HG03097 (cell line): ENCODE measurements around the gene LMLN.
"Not testable (repeated sequence)": the region's sequence is repeated elsewhere in the genome, so short reads cannot be mapped to it uniquely, and the experiment has no call there.

Source experiments
- ATAC-seq: cut with Tn5 transposase; IDR thresholded peaks from one replicate; pipeline ENCODE4 v1.9.1; 2021; ENCODE audit not compliant: unreplicated experiment, low FRiP score

The LMLN gene

GRCh38 chr3:198025644-198026043, 65.6 kb downstream of the LMLN start:
- ATAC-seq: no peak

- ATAC-seq: no peak
Observed at GRCh38 chr3:198026620-198027019, 66.6 kb downstream of the LMLN start.

- ATAC-seq: no peak
Observed at GRCh38 chr3:198027045-198027798, 67.2 kb downstream of the LMLN start.

GRCh38 chr3:198027799-198028390, 67.9 kb downstream of the LMLN start:
- ATAC-seq: no peak

- ATAC-seq: no peak
Observed at GRCh38 chr3:198028718-198029117, 68.7 kb downstream of the LMLN start.

- no peak for ATAC-seq
Observed at GRCh38 chr3:198030125-198030524, 70.1 kb downstream of the LMLN start.

- ATAC-seq: no peak
Observed at GRCh38 chr3:198030726-198031125, 70.7 kb downstream of the LMLN start.

- no peak for ATAC-seq
Observed at GRCh38 chr3:198032039-198032936, 72.3 kb downstream of the LMLN start.

- no peak for ATAC-seq
Observed at GRCh38 chr3:198043119-198043518, 83.1 kb downstream of the LMLN start.

- ATAC-seq: no peak
Observed at GRCh38 chr3:198046120-198046857, 86.3 kb downstream of the LMLN start.

GRCh38 chr3:198048445-198048844, 88.4 kb downstream of the LMLN start:
- ATAC-seq: no peak

- no peak for ATAC-seq
Observed at GRCh38 chr3:198051836-198052235, 91.8 kb downstream of the LMLN start.

- not testable (repeated sequence) for ATAC-seq
Observed at GRCh38 chr3:198053462-198053861, 93.4 kb downstream of the LMLN start.

GRCh38 chr3:198061119-198062067, 101.4 kb downstream of the LMLN start:
- no peak for ATAC-seq

GRCh38 chr3:198062068-198062465, 102.0 kb downstream of the LMLN start:
- ATAC-seq: no peak

GRCh38 chr3:198064420-198064819, 104.4 kb downstream of the LMLN start:
- no peak for ATAC-seq

GRCh38 chr3:198065897-198066296, 105.9 kb downstream of the LMLN start:
- ATAC-seq: no peak

GRCh38 chr3:198067416-198067815, 107.4 kb downstream of the LMLN start:
- no peak for ATAC-seq

- no peak for ATAC-seq
Observed at GRCh38 chr3:198070871-198071270, 110.9 kb downstream of the LMLN start.
